GM11168 (cell line): ENCODE measurements around the gene PRDM8.

ENCODE experiments used
- in situ Hi-C: fragments of 300-500 bp; cut with MboI; formaldehyde crosslinking; loops from one replicate; pipeline ENCODE4 v1.12.0; 2022; ENCODE audit warnings: low sequenced_read_pairs; ENCODE audit not compliant: unreplicated experiment

Gene PRDM8

GRCh38 chr4:80199004-80199560, 1.8 kb downstream of the PRDM8 start:
- in situ Hi-C loops = no loop called here

DNA sequence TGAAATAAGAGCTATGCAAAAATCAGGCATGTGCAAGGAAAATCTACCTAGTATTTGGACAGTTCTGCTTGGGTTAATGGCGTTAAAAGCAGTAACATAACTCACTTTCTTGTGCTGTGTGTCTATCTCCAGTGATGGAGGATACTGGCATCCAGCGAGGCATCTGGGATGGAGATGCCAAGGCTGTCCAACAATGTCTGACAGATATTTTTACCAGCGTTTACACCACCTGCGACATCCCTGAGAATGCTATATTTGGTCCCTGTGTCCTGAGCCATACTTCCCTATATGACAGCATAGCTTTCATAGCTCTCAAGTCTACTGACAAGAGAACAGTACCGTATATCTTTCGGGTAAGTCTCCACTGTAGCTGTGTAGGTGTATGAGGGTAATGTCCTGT, 2.6 kb downstream of the PRDM8 start:
- in situ Hi-C loops = no loop called here

DNA sequence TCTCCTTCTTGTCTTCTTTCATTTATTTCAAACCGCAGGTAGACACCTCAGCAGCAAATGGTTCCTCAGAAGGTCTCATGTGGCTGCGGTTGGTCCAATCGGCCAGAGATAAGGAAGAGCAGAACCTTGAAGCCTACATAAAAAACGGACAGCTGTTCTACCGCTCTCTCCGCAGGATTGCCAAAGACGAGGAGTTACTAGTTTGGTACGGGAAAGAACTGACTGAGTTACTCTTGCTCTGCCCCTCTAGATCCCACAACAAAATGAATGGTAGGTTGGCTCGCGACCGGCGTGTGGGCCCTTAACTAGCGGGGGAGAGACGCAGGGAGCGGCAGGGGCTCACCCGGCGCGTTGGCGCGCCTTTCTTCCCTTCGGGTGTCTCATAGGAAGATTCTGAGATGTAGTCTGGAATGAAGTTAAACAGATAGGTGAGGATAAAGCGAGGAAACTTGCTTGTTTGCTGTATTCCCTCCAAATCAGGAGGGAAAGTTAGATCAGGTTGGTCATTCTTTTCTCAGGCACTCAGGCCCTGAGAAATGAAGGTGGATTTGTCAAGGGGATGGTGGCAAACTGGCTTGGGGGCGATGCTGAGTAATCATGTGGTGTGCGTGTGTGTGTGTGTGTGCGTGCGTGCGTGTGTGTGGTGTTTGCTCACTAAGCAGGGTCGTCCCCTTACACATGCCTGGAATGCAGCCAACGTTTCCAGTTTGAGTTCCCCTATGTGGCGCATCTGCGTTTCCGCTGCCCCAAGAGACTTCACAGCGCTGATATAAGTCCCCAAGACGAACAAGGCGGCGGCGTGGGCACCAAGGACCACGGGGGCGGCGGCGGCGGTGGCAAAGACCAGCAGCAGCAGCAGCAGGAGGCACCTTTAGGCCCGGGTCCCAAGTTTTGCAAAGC, 4.2 kb downstream of the PRDM8 start:
- in situ Hi-C loops = no loop called here

- in situ Hi-C loops = no loop called here
Measured at GRCh38 chr4:80202190-80202711, 4.9 kb downstream of the PRDM8 start.

- in situ Hi-C loops = no loop called here
Measured at GRCh38 chr4:80202741-80203553, 5.6 kb downstream of the PRDM8 start.

GRCh38 chr4:80204433-80205011, 7.2 kb downstream of the PRDM8 start:
- in situ Hi-C loops = no loop called here

DNA sequence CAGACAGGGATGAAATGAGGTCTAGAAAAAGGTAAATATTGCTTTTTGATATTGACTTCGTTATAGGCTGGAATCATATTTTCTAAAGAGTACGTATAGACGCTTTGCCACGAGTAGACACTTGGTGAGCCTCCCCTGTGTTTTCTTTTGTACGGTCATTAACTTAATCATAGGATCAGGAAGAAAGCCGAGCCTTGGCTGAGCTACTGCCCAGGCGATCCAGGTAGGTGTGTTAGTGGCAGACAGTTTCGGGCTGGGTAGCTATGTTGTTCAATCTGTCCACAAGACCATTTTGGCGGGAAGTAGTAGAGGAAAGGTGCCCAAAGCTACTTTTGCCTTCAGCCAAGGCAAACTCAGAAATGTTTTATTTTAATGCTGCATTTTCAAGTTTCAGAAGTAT, 8.8 kb downstream of the PRDM8 start:
- in situ Hi-C loops = no loop called here

- in situ Hi-C loops = no loop called here
Measured at GRCh38 chr4:80206521-80207171, 9.3 kb downstream of the PRDM8 start.

- in situ Hi-C loops = no loop called here
Measured at GRCh38 chr4:80207172-80207583, 9.9 kb downstream of the PRDM8 start.

DNA sequence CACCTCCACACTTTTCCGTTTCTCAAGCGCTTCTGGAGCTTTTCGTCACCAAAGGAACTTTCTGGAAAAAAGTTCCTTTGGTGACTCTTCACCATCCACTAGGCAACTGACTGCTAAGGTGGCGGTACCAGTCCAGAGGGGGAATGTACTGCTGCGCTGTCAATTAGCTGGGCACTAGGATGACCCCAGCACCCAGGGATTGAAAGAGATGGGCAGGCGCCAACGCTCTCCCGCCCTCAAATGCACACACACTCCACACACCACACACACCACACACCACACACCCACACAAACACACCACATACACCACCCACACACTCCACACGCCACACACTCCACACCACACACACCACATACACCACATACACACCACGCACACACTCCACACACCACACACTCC, 10.4 kb downstream of the PRDM8 start:
- in situ Hi-C loops = no loop called here

DNA sequence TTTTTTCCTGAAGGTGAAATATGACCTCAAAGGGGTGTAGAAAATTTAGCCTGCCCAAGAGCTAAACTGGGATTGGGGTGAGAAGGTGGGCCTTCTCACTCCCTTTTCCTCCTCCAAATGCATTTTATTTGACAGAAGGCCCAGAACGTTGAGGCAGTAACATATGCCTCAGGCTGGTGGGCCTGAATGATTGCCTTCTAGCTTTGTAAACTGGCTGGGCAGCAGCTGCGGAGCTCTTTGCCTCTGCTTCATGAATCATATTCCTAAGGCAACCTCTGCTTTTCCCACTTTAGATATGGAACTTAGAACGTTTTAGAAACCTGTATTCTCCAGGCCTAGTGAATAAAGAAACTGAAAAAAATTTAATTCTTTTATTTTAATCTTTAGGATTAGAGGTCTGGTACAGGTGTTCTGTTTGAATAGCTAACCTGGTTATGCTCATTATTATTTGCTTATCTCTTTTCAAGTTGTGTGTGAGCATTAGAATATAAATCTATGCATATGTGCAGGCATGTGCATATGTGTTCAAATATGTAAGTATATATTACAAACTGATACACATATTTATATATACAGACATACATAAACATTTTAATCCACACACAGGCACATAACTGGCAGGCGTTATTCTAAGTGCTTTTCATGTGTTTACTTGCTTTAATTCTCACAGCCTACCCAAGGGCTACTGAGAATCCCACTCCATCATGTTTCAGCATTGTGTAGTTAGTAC, 11.5 kb downstream of the PRDM8 start:
- in situ Hi-C loops = no loop called here

DNA sequence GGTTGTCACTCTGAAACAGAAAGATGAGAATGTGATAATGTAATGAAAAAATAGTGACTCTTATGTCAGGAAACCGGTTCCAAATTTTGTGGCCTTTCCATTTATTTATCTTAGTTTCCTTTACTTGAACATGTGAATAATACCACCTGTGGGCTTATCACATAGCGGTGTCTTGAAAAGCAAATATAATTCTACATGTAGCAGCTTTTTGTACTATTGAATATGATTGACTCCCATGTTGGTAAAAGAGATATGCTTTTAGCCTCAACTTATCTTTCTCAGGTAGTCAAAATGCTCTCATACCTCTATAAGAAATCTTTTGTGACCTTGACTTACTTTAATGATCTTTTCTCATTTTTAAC, 12.0 kb downstream of the PRDM8 start:
- in situ Hi-C loops = no loop called here

GRCh38 chr4:80210549-80210948, 13.2 kb downstream of the PRDM8 start:
- in situ Hi-C loops = no loop called here

- in situ Hi-C loops = no loop called here
Measured at GRCh38 chr4:80213117-80213815, 16.0 kb downstream of the PRDM8 start.

DNA sequence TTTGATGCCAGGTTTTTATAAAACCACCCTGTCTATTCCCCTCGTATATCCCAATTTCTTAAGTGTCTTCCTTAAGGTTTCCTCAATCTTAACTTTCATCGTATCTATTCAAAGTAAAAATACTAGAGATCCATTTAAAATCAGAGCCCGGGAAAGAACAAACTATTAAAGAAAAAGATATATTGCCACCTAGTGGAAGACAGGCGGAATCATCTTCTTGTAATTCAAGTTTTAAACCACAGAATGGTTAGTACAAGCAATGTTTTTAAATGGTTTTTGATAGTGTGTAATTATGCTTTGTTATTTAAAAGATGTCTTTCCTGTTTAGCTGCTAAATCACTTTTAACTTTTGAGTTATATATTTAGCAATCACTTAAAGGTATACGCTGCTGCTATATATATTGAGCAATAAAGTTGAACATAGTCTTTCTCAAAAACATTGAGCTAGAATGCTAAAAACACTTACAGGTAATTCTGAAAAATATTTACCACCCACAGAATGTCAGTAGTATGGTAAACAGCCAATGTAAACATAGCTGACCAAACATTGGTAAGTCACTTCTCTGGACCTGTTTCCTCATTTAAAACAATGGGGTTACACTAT, 18.2 kb downstream of the PRDM8 start:
- in situ Hi-C loops = no loop called here

DNA sequence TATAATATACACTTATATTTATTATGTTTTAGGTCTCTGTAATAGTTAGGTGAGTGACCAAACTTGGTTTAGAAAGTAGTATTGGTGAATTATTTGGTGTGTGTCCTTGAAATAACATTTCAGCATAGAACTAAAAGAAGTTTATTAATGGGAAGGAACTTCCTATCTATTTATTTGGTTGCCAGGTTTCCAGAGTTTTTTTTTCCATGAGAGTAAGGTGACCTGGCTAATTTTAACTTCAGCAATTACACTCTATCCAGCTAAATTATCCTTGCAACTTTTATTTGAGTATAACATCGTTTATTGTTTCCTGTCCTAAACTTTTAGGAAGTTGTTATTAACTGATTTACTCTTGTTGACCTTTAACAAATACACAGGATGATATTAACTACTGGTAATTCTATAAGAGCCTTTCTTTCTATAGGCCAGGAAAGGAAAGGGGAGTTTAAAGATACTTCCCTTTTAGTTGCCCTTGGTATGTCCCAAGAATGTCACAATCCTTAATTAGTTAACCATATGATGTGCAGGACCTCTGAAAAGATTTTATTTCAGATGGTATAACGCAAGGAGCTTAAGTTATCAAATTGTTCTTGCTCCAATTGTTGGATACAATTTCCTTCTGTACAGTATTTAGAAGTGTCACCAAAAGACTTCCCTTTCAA, 18.9 kb downstream of the PRDM8 start:
- in situ Hi-C loops = no loop called here

GRCh38 chr4:80219301-80220025, 22.2 kb downstream of the PRDM8 start:
- in situ Hi-C loops = no loop called here
